Measurements from ENCODE around the gene JAG1. TPM values are rescaled to one million over a fixed set of nuclear protein-coding genes. Genes with fewer than 3 reads are reported as not detected.

JAG1 gene
- total RNA-seq, 2 experiments from 2014 or later = 0.32 to 0.67 TPM

GRCh38 chr20:10665791-10666190 is 8.0 kb downstream of the JAG1 start:
- H2AFZ ChIP-seq (ENCODE audit: low read length) = no peak overlapping the region
- no peaks in the 10 kb centered on the region for H4K20me1 ChIP-seq (ENCODE audit: insufficient read depth, low read length)
- TF ChIP-seq EZH2phosphoT487 (IDR thresholded peaks at IDR 0.05; ENCODE audit: borderline replicate concordance, low read depth, low read length) = no peak
- TF ChIP-seq, protein P1, sequence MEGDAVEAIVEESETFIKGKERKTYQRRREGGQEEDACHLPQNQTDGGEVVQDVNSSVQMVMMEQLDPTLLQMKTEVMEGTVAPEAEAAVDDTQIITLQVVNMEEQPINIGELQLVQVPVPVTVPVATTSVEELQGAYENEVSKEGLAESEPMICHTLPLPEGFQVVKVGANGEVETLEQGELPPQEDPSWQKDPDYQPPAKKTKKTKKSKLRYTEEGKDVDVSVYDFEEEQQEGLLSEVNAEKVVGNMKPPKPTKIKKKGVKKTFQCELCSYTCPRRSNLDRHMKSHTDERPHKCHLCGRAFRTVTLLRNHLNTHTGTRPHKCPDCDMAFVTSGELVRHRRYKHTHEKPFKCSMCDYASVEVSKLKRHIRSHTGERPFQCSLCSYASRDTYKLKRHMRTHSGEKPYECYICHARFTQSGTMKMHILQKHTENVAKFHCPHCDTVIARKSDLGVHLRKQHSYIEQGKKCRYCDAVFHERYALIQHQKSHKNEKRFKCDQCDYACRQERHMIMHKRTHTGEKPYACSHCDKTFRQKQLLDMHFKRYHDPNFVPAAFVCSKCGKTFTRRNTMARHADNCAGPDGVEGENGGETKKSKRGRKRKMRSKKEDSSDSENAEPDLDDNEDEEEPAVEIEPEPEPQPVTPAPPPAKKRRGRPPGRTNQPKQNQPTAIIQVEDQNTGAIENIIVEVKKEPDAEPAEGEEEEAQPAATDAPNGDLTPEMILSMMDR (conservative IDR thresholded peaks at IDR 0.05; ENCODE audit: low read length) = no peak
- DNase-seq (ENCODE audit: low spot score) = no peak
- ChIA-PET CTCF (ENCODE audit: unreplicated experiment) (no interaction called here), POLR2A (no interaction called here)
- intact Hi-C loops (cut with micrococcal nuclease; ENCODE audit: unreplicated experiment) = no loop called here
- H3K4me2 ChIP-seq (ENCODE audit: low read length) = no peak overlapping the region
- peaks cover 10% of the 10 kb centered on the region for H3K4me1 ChIP-seq (ENCODE audit: insufficient read depth, low read length, poor library complexity, severe bottlenecking)
- no peak overlapping the region for H3K4me3 ChIP-seq (ENCODE audit: low read depth, low read length, poor library complexity, severe bottlenecking)
- H3K79me2 ChIP-seq (ENCODE audit: insufficient read depth, low read depth, low read length) = no peaks in the 10 kb centered on the region
- no peaks in the 10 kb centered on the region for H3K9me2 ChIP-seq (ENCODE audit: insufficient read depth, low read length)
- H3K36me3 ChIP-seq (ENCODE audit: insufficient read depth, low read length) = no peaks in the 10 kb centered on the region
- no peak overlapping the region for H3K27ac ChIP-seq (ENCODE audit: low read depth, low read length, poor library complexity, severe bottlenecking)
- no TSS peak for BruUV-seq (replicated peaks)
- no peaks in the 10 kb centered on the region for H3K9me3 ChIP-seq (ENCODE audit: low read length)

- no TSS peak for BruUV-seq (replicated peaks)
- no peaks in the 10 kb centered on the region for H3K79me2 ChIP-seq (ENCODE audit: insufficient read depth, low read depth, low read length)
Measured at GRCh38 chr20:10665027-10665561, 8.7 kb downstream of the JAG1 start.

GRCh38 chr20:10663756-10664155 is 10.0 kb downstream of the JAG1 start:
- Histone ChIP-seq H3K9me2 (ENCODE audit: insufficient read depth, low read length) (no peaks in the 10 kb centered on the region), H3K79me2 (ENCODE audit: insufficient read depth, low read depth, low read length) (no peaks in the 10 kb centered on the region), H3K4me2 (ENCODE audit: low read length) (no peak overlapping the region), H4K20me1 (ENCODE audit: insufficient read depth, low read length) (no peaks in the 10 kb centered on the region), H3K9me3 (ENCODE audit: low read length) (no peaks in the 10 kb centered on the region), H3K27ac (ENCODE audit: low read depth, low read length, poor library complexity, severe bottlenecking) (no peak overlapping the region), H2AFZ (ENCODE audit: low read length) (no peak overlapping the region), H3K4me3 (ENCODE audit: low read depth, low read length, poor library complexity, severe bottlenecking) (no peak overlapping the region), H3K36me3 (ENCODE audit: insufficient read depth, low read length) (no peaks in the 10 kb centered on the region), H3K4me1 (ENCODE audit: insufficient read depth, low read length, poor library complexity, severe bottlenecking) (no peaks in the 10 kb centered on the region)
- ChIA-PET CTCF (ENCODE audit: unreplicated experiment) (no interaction called here), POLR2A (no interaction called here)
- intact Hi-C loops (cut with micrococcal nuclease; ENCODE audit: unreplicated experiment) = no loop called here
- BruUV-seq (replicated peaks) = no TSS peak
- DNase-seq (ENCODE audit: low spot score) = no peak
- TF ChIP-seq, protein P1 (conservative IDR thresholded peaks at IDR 0.05; ENCODE audit: low read length) = no peak
- TF ChIP-seq EZH2phosphoT487 (IDR thresholded peaks at IDR 0.05; ENCODE audit: borderline replicate concordance, low read depth, low read length) = no peak

More at GRCh38 chr20:10665027-10665561, 8.7 kb downstream of the JAG1 start:
- Histone ChIP-seq H3K4me2 (ENCODE audit: low read length) (no peak overlapping the region), H2AFZ (ENCODE audit: low read length) (no peak overlapping the region), H3K4me1 (ENCODE audit: insufficient read depth, low read length, poor library complexity, severe bottlenecking) (peaks cover 3% of the 10 kb centered on the region), H3K36me3 (ENCODE audit: insufficient read depth, low read length) (no peaks in the 10 kb centered on the region), H4K20me1 (ENCODE audit: insufficient read depth, low read length) (no peaks in the 10 kb centered on the region), H3K9me2 (ENCODE audit: insufficient read depth, low read length) (no peaks in the 10 kb centered on the region), H3K9me3 (ENCODE audit: low read length) (no peaks in the 10 kb centered on the region), H3K4me3 (ENCODE audit: low read depth, low read length, poor library complexity, severe bottlenecking) (no peak overlapping the region), H3K27ac (ENCODE audit: low read depth, low read length, poor library complexity, severe bottlenecking) (no peak overlapping the region)
- TF ChIP-seq, protein P1 (conservative IDR thresholded peaks at IDR 0.05; ENCODE audit: low read length) = no peak
- no peak for TF ChIP-seq EZH2phosphoT487 (IDR thresholded peaks at IDR 0.05; ENCODE audit: borderline replicate concordance, low read depth, low read length)
- CTCF ChIA-PET (ENCODE audit: unreplicated experiment) = no interaction called here
- POLR2A ChIA-PET = interaction anchor here (0.6 kb wide), 1 partner anchor 81 kb away, joined by 3 read pairs; no protein-coding TSS in a partner anchor
- intact Hi-C loops (cut with micrococcal nuclease; ENCODE audit: unreplicated experiment) = no loop called here
- DNase-seq (ENCODE audit: low spot score) = no peak

Data from OCI-LY7 (cell line).